Measurements from ENCODE around the gene FBXL16. TPM values are rescaled to one million over a fixed set of nuclear protein-coding genes. Genes with fewer than 3 reads are reported as not detected.

The FBXL16 gene
- polyA plus RNA-seq, 1 of the 3 experiments (the other 2 are of a cell fraction), result 19.8 TPM

GRCh38 chr16:676913-677312 is 28.7 kb downstream of the FBXL16 start:
- Histone ChIP-seq H3K36me3 (replicated peaks in 1 of 2; ENCODE audit: control insufficient read depth in 1 of 2, insufficient read depth in 2 of 2, low read length in 1 of 2) (peaks cover 4 to 34% of the 10 kb centered on the region in 2 experiments), H3F3A (replicated peaks; ENCODE audit: insufficient read depth) (peaks cover 14% of the 10 kb centered on the region), H3K9me3 (no peaks in the 10 kb centered on the region), H3K79me2 (ENCODE audit: insufficient read depth) (peaks cover 15% of the 10 kb centered on the region), H3K4me1 (ENCODE audit: control insufficient read depth in 1 of 2, insufficient read depth in 2 of 2, low read depth in 1 of 2, low read length in 1 of 2) (peaks cover 8 to 26% of the 10 kb centered on the region in 2 experiments; a peak in 2 of 4 replicates), H3K27ac (ENCODE audit: low read depth in 2 of 2, low read length in 1 of 2) (no peak overlapping the region), H3K27me3 (ENCODE audit: insufficient read depth) (no peaks in the 10 kb centered on the region), H2AFZ (ENCODE audit: low read depth) (no peak overlapping the region), H3K4me2 (no peak overlapping the region), H4K20me1 (ENCODE audit: insufficient read depth) (peaks cover 13% of the 10 kb centered on the region), H3K4me3 (ENCODE audit: low read depth in 2 of 2, low read length in 1 of 2) (no peak overlapping the region), H3K9me2 (no peaks in the 10 kb centered on the region), H3K9ac (no peak overlapping the region)
- ChIA-PET CTCF (interaction anchor here (1.0 to 4.6 kb wide), 4 partner anchors 9 to 44 kb away, joined by 3 to 20 read pairs (median 10); partner anchors contain the start of genes ANTKMT and RHOT2), POLR2A (interaction anchor here (1.0 kb wide), 1 partner anchor 28 kb away, joined by 3 read pairs; the partner anchor contains the start of gene WDR90)
- WGBS (ENCODE audit: low lambda C conversion rate), result 96% methylated on average over 22 of the region's 23 CpGs
- TF ChIP-seq RCOR1 (IDR thresholded peaks at IDR 0.05; ENCODE audit: low read length) (no peak), FOSL2 (IDR thresholded peaks at IDR 0.05; ENCODE audit: borderline replicate concordance, low read depth) (no peak), NRF1 (IDR thresholded peaks at IDR 0.05; ENCODE audit: low read depth, low read length) (no peak), EP300 (IDR thresholded peaks at IDR 0.05; ENCODE audit: borderline replicate concordance in 1 of 2, low read depth in 1 of 2, low read length in 1 of 2) (no peak), RXRA (IDR thresholded peaks at IDR 0.05; ENCODE audit: borderline replicate concordance, low read depth) (no peak), TAF1 (IDR thresholded peaks at IDR 0.05; ENCODE audit: borderline replicate concordance, low read depth, low read length) (no peak), IRF3 (IDR thresholded peaks at IDR 0.05; ENCODE audit: low read depth, low read length) (no peak), TCF12 (IDR thresholded peaks at IDR 0.05) (no peak), MEF2A (IDR thresholded peaks at IDR 0.05; ENCODE audit: borderline replicate concordance, low read depth) (no peak), YY1 (IDR thresholded peaks at IDR 0.05; ENCODE audit: low read depth) (no peak)
- TF ChIP-seq, protein P1, sequence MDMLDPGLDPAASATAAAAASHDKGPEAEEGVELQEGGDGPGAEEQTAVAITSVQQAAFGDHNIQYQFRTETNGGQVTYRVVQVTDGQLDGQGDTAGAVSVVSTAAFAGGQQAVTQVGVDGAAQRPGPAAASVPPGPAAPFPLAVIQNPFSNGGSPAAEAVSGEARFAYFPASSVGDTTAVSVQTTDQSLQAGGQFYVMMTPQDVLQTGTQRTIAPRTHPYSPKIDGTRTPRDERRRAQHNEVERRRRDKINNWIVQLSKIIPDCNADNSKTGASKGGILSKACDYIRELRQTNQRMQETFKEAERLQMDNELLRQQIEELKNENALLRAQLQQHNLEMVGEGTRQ (IDR thresholded peaks at IDR 0.05; ENCODE audit: borderline replicate concordance, low read depth, low read length), result no peak
- TF ChIP-seq, protein P2, sequence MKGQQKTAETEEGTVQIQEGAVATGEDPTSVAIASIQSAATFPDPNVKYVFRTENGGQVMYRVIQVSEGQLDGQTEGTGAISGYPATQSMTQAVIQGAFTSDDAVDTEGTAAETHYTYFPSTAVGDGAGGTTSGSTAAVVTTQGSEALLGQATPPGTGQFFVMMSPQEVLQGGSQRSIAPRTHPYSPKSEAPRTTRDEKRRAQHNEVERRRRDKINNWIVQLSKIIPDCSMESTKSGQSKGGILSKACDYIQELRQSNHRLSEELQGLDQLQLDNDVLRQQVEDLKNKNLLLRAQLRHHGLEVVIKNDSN (IDR thresholded peaks at IDR 0.05; ENCODE audit: borderline replicate concordance, low read depth), result no peak
- TF ChIP-seq, protein P3, sequence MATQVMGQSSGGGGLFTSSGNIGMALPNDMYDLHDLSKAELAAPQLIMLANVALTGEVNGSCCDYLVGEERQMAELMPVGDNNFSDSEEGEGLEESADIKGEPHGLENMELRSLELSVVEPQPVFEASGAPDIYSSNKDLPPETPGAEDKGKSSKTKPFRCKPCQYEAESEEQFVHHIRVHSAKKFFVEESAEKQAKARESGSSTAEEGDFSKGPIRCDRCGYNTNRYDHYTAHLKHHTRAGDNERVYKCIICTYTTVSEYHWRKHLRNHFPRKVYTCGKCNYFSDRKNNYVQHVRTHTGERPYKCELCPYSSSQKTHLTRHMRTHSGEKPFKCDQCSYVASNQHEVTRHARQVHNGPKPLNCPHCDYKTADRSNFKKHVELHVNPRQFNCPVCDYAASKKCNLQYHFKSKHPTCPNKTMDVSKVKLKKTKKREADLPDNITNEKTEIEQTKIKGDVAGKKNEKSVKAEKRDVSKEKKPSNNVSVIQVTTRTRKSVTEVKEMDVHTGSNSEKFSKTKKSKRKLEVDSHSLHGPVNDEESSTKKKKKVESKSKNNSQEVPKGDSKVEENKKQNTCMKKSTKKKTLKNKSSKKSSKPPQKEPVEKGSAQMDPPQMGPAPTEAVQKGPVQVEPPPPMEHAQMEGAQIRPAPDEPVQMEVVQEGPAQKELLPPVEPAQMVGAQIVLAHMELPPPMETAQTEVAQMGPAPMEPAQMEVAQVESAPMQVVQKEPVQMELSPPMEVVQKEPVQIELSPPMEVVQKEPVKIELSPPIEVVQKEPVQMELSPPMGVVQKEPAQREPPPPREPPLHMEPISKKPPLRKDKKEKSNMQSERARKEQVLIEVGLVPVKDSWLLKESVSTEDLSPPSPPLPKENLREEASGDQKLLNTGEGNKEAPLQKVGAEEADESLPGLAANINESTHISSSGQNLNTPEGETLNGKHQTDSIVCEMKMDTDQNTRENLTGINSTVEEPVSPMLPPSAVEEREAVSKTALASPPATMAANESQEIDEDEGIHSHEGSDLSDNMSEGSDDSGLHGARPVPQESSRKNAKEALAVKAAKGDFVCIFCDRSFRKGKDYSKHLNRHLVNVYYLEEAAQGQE (IDR thresholded peaks at IDR 0.05; ENCODE audit: low read depth, low read length), result no peak
- no peak for DNase-seq
